HG03378 (cell line): ENCODE results near the gene PIM2.

Source experiments
- ATAC-seq: cut with Tn5 transposase; IDR thresholded peaks from one replicate; pipeline ENCODE4 v1.9.1; 2021; ENCODE audit warnings: mild to moderate bottlenecking, moderate library complexity; ENCODE audit not compliant: unreplicated experiment

The PIM2 gene

GRCh38 chrX:48918643-48919340, at the start of gene PIM2:
TSS of gene PIM2 (minus strand) at chrX:48919024. CDS start at chrX:48918834, 190 bp downstream.
- ATAC-seq: peak; percentile 63

DNA sequence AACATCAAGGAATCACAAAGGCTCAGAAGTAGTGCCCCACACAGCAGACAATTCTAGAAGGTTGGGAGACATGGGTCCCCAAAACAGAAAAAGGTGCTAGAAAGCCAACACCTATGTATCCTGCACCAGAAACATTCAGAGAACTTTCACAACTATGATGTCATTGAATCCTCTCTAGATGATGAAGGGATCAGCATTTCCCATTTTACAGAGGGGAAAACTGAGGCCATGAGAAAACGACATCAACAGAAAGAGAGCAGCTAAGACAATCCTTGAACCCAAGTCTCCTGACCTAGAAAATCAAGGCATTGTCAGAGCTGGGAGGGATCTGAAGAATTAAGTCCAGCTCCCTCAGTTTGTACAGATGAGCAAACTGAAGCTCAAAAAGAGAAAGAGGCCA, 49.6 kb upstream of the PIM2 start:
- no peak for ATAC-seq

DNA sequence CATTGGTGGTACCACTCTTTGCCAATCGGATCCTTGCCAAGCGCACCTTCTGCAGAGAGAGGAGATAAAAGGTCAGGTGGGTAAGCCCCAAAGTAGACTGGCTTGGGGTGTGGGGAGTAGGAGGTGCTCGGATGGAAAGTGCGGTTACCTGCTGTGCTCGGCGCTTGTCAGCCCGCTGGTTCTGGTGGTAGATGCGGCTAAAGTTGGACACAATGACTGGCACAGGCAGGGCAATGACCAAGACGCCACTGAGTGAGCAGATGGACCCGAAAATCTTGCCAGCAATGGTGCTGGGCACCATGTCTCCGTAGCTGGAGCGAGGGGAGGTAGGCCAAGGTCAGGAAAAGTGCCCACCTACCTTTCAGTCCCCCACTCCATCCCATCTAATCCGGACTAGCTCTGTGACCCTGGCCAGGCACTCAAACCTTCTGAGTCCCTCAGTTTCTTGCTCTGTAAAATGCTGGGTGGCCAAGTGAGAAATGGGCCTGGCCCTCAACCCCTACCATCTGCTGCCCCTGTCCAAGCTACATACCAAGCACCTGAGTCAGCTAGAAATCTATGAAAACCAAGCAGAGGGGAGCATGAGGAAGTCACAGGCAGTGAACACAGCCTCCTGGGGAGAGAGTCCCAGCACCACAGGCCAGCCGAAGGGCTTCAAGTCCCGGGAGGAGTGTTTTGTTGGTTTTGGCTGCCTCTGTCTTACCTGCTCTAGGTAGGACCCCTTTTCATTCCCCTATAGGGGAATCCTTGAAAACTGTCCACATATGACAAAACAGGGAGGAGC, 48.2 kb upstream of the PIM2 start:
- no peak for ATAC-seq

GRCh38 chrX:48965959-48966358, 47.1 kb upstream of the PIM2 start:
- no peak for ATAC-seq

GRCh38 chrX:48961585-48962091, 42.8 kb upstream of the PIM2 start:
- ATAC-seq: no peak

GRCh38 chrX:48960291-48960690, 41.5 kb upstream of the PIM2 start:
- ATAC-seq: no peak

- ATAC-seq: no peak
Observed at GRCh38 chrX:48958635-48959094, 39.8 kb upstream of the PIM2 start.

- peak; percentile 84 for ATAC-seq
Observed at GRCh38 chrX:48957827-48958634, 39.2 kb upstream of the PIM2 start.

GRCh38 chrX:48957477-48957826, 38.6 kb upstream of the PIM2 start, which contains the start of gene OTUD5:
TSS of gene OTUD5 (minus strand) at chrX:48957607. CDS start at chrX:48957570, 37 bp downstream.
- peak; percentile 25 for ATAC-seq

GRCh38 chrX:48956728-48957414, 38.0 kb upstream of the PIM2 start:
- no peak for ATAC-seq

GRCh38 chrX:48948589-48948988, 29.8 kb upstream of the PIM2 start:
- ATAC-seq: no peak

DNA sequence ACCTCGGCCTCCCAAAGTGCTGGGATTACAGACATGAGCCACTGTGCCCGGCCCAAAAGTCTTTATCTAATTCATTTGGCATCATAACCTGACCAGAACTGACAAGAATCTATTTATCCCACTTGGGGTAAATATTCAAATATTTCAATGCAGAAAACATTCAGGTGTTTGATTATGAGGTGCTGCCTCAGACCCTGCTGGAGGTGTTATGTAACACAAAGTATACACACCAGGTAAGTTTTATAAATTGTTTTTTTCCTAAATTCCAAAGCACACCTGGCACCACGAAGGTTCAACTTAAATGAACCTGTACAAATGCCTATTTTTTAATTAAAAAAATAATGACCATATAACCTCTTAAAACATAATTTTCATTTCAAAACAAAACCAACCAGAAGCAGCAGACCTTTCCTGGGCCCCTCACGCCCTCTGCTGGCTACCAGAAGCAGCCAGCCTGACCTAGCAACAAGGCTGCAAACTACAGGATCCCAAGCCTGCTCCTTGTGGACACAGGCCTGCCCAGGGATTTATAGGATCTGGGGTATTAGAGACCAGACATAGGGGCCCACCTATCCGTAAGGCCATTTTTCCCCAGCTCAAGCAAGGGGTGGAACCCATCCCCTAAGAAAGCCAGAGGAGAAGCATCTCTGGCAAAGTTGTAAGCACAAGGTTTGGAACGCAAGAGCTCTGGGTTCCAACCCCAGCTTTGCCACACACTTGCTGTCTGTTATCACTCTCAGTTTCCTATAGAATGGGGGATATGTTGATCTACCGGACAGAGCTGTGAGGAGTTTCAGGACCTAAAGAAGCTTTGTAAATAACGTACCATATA, 26.9 kb upstream of the PIM2 start:
- no peak for ATAC-seq

- no peak for ATAC-seq
Observed at GRCh38 chrX:48942895-48943294, 24.1 kb upstream of the PIM2 start.

GRCh38 chrX:48940404-48940955, 21.7 kb upstream of the PIM2 start:
- ATAC-seq: no peak

DNA sequence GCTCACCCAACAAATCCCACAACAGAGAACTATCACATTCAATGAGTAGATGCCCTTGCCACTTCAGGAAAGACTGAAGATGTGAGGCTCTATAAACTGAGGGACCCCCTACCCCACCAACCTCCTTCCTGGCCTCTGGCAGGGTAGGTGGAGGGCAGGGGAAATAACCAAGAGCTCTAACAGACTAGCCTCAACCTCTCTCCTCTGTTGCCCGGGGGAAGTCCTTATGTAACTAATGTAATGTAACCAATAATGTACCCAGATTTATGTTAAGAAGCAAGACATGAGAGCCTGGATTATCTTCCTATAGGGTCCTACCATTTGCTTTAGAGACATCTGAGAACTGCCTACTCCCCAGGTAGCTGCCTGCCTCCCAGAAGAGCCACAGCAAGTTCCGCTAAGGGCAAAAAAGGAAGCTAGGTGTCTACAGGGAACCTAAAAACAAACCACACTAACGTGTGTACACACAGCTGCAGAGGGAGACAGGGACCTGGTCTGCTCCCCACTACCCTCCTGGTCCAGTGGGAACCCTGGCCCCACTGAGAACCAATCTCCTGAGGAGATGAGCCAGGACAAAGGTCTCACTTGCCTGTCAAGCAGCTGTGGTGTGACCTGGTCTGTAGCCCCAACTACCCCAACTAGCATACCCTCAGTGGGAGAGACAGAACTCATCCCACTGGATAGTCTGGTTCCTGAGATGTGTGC, 20.9 kb upstream of the PIM2 start:
- no peak for ATAC-seq

DNA sequence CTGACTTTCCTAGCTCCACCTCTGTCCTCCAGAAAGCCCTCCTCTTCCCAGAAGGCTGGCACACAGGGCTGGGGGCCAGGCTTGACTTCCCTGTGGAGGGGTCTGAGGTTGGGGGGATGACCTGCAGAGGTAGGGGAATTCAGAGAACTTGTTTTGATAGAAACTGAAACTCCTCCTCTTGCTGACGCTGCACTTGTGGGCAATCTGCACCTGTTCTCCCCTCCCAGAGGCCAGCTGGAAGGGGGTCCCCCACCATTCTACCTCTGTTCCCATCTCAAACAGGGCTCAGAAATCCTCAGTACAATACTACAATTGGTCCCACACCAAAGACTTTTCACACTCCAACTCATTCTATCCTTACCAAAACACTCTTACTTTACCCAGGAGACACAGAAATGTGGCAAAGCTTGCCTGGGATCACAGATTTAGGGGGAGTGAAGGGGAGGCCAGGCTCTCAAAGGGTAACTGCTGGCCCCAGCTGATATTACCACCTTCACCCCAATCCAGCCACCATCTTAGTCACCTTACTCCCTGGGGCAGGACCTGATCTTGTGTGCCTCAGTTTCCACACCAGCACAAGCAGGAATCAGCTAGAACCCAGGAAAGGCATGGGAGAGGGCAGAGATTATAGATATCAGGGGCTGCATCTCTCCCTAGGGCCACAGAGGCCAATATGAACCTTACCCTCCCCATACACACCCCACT, 20.0 kb upstream of the PIM2 start:
- peak; percentile 46 for ATAC-seq

DNA sequence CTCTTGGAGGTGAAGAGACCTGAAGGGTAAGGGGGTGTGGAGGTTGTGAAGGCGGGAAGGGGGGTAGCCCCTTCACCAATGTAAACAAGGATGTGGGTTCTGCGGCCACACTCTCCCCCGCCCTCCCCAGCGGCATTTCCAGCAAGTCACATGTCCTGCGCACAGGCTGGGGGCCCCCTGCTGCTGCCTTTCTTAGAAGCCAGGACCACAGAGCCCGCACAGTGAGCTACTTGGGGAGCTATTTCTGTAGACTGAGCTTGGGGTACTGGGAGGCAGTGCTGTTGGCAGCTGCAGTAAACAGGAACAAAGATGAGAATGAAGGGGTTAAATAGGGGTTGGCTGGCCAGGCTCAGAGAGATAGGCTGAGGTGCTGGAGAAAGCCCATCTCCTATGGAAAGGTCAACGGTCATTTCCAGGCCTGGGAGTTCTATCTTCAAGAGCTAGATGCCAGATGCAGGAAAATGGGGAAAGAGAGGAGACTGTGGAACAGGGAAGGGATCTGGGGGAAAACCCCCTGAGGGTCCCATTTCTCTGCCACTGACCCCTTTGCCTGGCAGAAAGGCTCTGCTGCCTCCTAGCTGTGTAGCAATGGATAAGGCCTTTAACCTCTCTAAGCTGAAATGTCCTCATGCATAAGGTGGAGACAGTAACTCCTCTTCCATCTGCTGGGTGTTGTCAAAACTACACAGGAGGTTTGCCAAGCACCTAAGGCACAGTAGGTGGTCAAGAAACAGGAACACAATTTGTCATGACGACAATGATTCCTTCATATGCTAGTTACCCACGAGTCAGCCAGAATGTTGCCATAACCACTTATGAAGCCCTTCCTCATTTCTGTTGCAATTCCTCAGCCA, 18.5 kb upstream of the PIM2 start:
- peak; percentile 55 for ATAC-seq
